ENCODE data around the gene MPG.

DNA sequence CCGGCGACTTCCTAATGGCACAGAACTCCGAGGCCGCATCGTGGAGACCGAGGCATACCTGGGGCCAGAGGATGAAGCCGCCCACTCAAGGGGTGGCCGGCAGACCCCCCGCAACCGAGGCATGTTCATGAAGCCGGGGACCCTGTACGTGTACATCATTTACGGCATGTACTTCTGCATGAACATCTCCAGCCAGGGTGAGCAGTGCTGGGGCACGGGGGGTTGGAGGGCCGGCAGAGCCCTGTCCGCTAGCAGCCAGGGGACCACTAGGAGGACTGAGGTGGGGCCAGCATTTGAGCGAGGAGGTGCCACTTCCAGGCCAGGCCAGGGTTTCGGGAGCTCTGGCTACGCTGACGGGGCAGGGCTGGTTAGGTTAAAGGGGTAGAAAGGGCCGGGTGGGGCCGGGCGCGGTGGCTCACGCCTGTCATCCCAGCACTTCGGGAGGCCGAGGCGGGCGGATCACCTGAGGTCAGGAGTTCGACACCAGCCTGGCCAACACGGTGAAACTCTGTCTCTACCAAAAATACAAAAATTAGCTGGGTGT, 5.1 kb downstream of the MPG start:
- TF ChIP-seq, protein P1, sequence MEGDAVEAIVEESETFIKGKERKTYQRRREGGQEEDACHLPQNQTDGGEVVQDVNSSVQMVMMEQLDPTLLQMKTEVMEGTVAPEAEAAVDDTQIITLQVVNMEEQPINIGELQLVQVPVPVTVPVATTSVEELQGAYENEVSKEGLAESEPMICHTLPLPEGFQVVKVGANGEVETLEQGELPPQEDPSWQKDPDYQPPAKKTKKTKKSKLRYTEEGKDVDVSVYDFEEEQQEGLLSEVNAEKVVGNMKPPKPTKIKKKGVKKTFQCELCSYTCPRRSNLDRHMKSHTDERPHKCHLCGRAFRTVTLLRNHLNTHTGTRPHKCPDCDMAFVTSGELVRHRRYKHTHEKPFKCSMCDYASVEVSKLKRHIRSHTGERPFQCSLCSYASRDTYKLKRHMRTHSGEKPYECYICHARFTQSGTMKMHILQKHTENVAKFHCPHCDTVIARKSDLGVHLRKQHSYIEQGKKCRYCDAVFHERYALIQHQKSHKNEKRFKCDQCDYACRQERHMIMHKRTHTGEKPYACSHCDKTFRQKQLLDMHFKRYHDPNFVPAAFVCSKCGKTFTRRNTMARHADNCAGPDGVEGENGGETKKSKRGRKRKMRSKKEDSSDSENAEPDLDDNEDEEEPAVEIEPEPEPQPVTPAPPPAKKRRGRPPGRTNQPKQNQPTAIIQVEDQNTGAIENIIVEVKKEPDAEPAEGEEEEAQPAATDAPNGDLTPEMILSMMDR (conservative IDR thresholded peaks at IDR 0.05 in 1 of 2, IDR thresholded peaks at IDR 0.05 in 1 of 2; ENCODE audit: extremely low read depth in 1 of 2, insufficient read depth in 1 of 2, low read depth in 1 of 2, low read length in 2 of 2), result no peak
- no peak for TF ChIP-seq EZH2 (IDR thresholded peaks at IDR 0.05; ENCODE audit: borderline replicate concordance, low read length)
